ENCODE data around the gene ACTN3. TPM values are rescaled to one million over a fixed set of nuclear protein-coding genes. Genes with fewer than 3 reads are reported as not detected.

Gene ACTN3
- polyA plus RNA-seq, 1 donor from 2014 or later = not detected

DNA sequence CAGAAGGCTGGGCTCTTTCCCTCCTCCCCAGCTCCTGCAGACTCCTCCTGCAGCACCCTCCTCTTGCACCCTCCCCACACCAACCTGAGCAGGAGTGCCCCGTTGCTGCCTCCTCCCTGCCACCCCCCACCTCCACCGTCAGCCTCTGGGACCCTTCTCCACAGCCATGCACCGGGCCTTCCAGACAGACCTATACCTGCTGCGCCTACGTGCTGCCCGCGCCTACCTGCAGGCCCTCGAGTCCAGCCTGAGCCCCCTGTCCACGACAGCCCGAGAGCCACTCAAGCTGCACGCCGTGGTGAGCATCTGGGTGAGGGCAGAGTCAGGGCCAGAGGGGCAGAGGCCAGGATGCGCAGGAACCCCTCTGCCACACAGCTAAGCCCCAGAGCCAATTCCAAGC, 17.0 kb upstream of the ACTN3 start:
- Histone ChIP-seq H3K27ac (ENCODE audit: low read length) (no peak overlapping the region), H3K4me3 (ENCODE audit: low read length) (no peak overlapping the region), H4K20me1 (ENCODE audit: insufficient read depth) (no peaks in the 10 kb centered on the region), H3K27me3 (ENCODE audit: insufficient read depth, low read depth, low read length) (no peaks in the 10 kb centered on the region), H3K9me3 (ENCODE audit: low read length) (no peaks in the 10 kb centered on the region), H3K9ac (ENCODE audit: low read length) (no peak overlapping the region), H3K4me2 (ENCODE audit: low read length) (no peak overlapping the region), H3F3A (ENCODE audit: insufficient read depth, low read length, poor library complexity, severe bottlenecking) (no peaks in the 10 kb centered on the region), H2AFZ (ENCODE audit: low read depth, low read length) (no peak overlapping the region), H3K79me2 (replicated peaks; ENCODE audit: insufficient read depth, low read length) (no peaks in the 10 kb centered on the region), H3K36me3 (ENCODE audit: insufficient read depth, low read length) (no peaks in the 10 kb centered on the region), H3K9me2 (ENCODE audit: insufficient read depth, low read length) (no peaks in the 10 kb centered on the region)
- TF ChIP-seq EP300 (conservative IDR thresholded peaks at IDR 0.05; ENCODE audit: poor library complexity, severe bottlenecking) (no peak), RAD21 (conservative IDR thresholded peaks at IDR 0.05) (no peak), EZH2 (IDR thresholded peaks at IDR 0.05; ENCODE audit: borderline replicate concordance, insufficient read depth, low read length, poor library complexity, severe bottlenecking) (no peak), TAF1 (IDR thresholded peaks at IDR 0.05; ENCODE audit: low read depth) (no peak), SMC3 (conservative IDR thresholded peaks at IDR 0.05; ENCODE audit: poor library complexity) (no peak), MXI1 (conservative IDR thresholded peaks at IDR 0.05; ENCODE audit: poor library complexity, severe bottlenecking) (no peak), POLR2AphosphoS5 (IDR thresholded peaks at IDR 0.05) (no peak)
- TF ChIP-seq, protein P1, sequence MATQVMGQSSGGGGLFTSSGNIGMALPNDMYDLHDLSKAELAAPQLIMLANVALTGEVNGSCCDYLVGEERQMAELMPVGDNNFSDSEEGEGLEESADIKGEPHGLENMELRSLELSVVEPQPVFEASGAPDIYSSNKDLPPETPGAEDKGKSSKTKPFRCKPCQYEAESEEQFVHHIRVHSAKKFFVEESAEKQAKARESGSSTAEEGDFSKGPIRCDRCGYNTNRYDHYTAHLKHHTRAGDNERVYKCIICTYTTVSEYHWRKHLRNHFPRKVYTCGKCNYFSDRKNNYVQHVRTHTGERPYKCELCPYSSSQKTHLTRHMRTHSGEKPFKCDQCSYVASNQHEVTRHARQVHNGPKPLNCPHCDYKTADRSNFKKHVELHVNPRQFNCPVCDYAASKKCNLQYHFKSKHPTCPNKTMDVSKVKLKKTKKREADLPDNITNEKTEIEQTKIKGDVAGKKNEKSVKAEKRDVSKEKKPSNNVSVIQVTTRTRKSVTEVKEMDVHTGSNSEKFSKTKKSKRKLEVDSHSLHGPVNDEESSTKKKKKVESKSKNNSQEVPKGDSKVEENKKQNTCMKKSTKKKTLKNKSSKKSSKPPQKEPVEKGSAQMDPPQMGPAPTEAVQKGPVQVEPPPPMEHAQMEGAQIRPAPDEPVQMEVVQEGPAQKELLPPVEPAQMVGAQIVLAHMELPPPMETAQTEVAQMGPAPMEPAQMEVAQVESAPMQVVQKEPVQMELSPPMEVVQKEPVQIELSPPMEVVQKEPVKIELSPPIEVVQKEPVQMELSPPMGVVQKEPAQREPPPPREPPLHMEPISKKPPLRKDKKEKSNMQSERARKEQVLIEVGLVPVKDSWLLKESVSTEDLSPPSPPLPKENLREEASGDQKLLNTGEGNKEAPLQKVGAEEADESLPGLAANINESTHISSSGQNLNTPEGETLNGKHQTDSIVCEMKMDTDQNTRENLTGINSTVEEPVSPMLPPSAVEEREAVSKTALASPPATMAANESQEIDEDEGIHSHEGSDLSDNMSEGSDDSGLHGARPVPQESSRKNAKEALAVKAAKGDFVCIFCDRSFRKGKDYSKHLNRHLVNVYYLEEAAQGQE (IDR thresholded peaks at IDR 0.05; ENCODE audit: borderline replicate concordance) = no peak
- TF ChIP-seq, protein P2, sequence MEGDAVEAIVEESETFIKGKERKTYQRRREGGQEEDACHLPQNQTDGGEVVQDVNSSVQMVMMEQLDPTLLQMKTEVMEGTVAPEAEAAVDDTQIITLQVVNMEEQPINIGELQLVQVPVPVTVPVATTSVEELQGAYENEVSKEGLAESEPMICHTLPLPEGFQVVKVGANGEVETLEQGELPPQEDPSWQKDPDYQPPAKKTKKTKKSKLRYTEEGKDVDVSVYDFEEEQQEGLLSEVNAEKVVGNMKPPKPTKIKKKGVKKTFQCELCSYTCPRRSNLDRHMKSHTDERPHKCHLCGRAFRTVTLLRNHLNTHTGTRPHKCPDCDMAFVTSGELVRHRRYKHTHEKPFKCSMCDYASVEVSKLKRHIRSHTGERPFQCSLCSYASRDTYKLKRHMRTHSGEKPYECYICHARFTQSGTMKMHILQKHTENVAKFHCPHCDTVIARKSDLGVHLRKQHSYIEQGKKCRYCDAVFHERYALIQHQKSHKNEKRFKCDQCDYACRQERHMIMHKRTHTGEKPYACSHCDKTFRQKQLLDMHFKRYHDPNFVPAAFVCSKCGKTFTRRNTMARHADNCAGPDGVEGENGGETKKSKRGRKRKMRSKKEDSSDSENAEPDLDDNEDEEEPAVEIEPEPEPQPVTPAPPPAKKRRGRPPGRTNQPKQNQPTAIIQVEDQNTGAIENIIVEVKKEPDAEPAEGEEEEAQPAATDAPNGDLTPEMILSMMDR (IDR thresholded peaks at IDR 0.05; ENCODE audit: poor library complexity, severe bottlenecking) = no peak

DNA sequence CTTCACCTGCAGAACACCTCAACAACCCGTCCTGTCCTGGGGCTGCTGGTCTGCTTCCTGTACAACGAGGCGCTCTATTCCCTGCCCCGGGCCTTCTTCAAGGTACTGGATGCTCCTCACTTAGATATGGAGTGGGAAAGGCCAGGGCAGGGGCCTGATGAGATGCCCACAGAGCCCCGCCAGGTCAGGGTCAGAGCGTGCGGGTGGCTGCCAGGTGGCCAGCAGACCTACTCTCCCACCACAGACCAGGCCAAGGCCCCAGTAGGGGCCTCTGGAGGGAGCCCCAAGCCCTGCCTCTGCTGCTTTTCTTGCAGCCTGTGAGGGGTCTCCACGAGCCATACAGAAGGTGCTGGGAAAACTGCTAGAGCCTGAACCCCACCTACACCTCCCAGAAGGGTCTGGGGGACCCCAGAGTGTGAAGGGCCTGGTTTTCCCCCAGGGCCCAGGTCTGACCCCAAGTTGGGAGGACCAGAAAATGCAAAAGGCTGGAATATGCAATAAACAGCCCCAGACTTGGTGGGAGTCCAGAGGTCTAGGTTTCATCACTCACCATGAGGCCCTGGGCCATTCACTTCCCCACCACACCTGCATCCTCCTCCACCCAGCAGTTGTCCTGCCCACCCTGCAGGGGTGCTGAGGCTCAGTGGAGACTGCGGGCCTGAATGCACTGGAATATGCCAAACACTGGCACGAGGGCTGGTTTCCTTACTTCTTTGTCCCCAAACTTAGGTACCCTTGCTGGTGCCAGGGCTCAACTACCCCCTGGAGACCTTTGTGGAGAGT, 15.6 kb upstream of the ACTN3 start:
- Histone ChIP-seq H3K9ac (ENCODE audit: low read length) (no peak overlapping the region), H3K9me2 (ENCODE audit: insufficient read depth, low read length) (no peaks in the 10 kb centered on the region), H3K27ac (ENCODE audit: low read length) (no peak overlapping the region), H3F3A (ENCODE audit: insufficient read depth, low read length, poor library complexity, severe bottlenecking) (no peaks in the 10 kb centered on the region), H3K36me3 (ENCODE audit: insufficient read depth, low read length) (no peaks in the 10 kb centered on the region), H2AFZ (ENCODE audit: low read depth, low read length) (no peak overlapping the region), H3K4me2 (ENCODE audit: low read length) (no peak overlapping the region), H4K20me1 (ENCODE audit: insufficient read depth) (no peaks in the 10 kb centered on the region), H3K9me3 (ENCODE audit: low read length) (no peaks in the 10 kb centered on the region), H3K27me3 (ENCODE audit: insufficient read depth, low read depth, low read length) (no peaks in the 10 kb centered on the region), H3K79me2 (replicated peaks; ENCODE audit: insufficient read depth, low read length) (no peaks in the 10 kb centered on the region), H3K4me3 (ENCODE audit: low read length) (no peak overlapping the region)
- TF ChIP-seq RAD21 (conservative IDR thresholded peaks at IDR 0.05) = no peak
- TF ChIP-seq, protein P2 (IDR thresholded peaks at IDR 0.05; ENCODE audit: poor library complexity, severe bottlenecking) = no peak
- no peak for TF ChIP-seq SMC3 (conservative IDR thresholded peaks at IDR 0.05; ENCODE audit: poor library complexity)
- TF ChIP-seq EP300 (conservative IDR thresholded peaks at IDR 0.05; ENCODE audit: poor library complexity, severe bottlenecking) = no peak
- no peak for TF ChIP-seq TAF1 (IDR thresholded peaks at IDR 0.05; ENCODE audit: low read depth)
- TF ChIP-seq, protein P1 (IDR thresholded peaks at IDR 0.05; ENCODE audit: borderline replicate concordance) = no peak
- TF ChIP-seq POLR2AphosphoS5 (IDR thresholded peaks at IDR 0.05) = no peak
- TF ChIP-seq EZH2 (IDR thresholded peaks at IDR 0.05; ENCODE audit: borderline replicate concordance, insufficient read depth, low read length, poor library complexity, severe bottlenecking) = no peak
- TF ChIP-seq MXI1 (conservative IDR thresholded peaks at IDR 0.05; ENCODE audit: poor library complexity, severe bottlenecking) = no peak

Data from neural cell (in vitro differentiated cells).